ENCODE data around the gene EHD4.

Gene EHD4

GRCh38 chr15:41945731-41946130 lies 26.6 kb downstream of the EHD4 start:
- no peak for DNase-seq (ENCODE audit: low read depth, low spot score)
- in situ Hi-C loops (cut with HindIII; ENCODE audit: low sequenced_read_pairs): no loop called here
- no peak overlapping the region for H3K4me3 ChIP-seq (ENCODE audit: low read depth, low read length)
- no peak for TF ChIP-seq CTCF (IDR thresholded peaks at IDR 0.05; ENCODE audit: low read depth, low read length)

- TF ChIP-seq CTCF (IDR thresholded peaks at IDR 0.05; ENCODE audit: low read depth, low read length): no peak
- H3K4me3 ChIP-seq (ENCODE audit: low read depth, low read length): no peak overlapping the region
- in situ Hi-C loops (cut with HindIII; ENCODE audit: low sequenced_read_pairs): no loop called here
- DNase-seq (ENCODE audit: low read depth, low spot score): no peak
These were observed 27.1 kb downstream of the EHD4 start for GRCh38 chr15:41945221-41945620.

DNA sequence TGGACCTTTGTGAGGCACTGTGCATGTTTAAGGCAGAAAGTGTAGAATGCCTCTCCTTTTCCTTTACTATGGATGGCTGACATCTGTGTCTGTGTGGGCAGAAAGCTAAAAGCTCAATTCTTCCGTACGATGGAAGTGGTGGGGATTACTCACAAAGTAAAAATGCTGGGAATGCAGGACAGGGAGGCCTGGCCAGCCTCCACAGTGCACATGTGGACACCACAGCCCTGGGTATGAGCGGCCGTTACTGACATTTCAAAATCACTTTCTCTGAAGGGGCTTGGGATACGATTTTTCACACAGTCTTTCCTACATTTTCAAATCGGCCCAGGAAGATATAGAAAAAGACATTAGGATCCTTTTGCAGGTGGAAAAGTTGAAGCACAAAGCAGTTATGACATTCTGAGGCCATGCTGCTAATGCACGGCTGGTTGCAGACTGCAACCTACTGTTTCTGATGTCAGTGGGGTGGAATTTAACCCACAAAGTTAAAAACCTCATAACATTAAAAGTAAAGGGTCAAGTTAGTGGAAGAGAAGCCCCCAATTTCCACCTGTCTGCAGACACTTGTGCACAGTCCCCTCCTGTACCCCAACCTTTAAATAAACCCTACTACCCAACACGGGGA lies 27.9 kb downstream of the EHD4 start:
- TF ChIP-seq CTCF (IDR thresholded peaks at IDR 0.05; ENCODE audit: low read depth, low read length): no peak
- DNase-seq (ENCODE audit: low read depth, low spot score): peak; percentile 94
- in situ Hi-C loops (cut with HindIII; ENCODE audit: low sequenced_read_pairs): no loop called here
- no peak overlapping the region for H3K4me3 ChIP-seq (ENCODE audit: low read depth, low read length)

DNA sequence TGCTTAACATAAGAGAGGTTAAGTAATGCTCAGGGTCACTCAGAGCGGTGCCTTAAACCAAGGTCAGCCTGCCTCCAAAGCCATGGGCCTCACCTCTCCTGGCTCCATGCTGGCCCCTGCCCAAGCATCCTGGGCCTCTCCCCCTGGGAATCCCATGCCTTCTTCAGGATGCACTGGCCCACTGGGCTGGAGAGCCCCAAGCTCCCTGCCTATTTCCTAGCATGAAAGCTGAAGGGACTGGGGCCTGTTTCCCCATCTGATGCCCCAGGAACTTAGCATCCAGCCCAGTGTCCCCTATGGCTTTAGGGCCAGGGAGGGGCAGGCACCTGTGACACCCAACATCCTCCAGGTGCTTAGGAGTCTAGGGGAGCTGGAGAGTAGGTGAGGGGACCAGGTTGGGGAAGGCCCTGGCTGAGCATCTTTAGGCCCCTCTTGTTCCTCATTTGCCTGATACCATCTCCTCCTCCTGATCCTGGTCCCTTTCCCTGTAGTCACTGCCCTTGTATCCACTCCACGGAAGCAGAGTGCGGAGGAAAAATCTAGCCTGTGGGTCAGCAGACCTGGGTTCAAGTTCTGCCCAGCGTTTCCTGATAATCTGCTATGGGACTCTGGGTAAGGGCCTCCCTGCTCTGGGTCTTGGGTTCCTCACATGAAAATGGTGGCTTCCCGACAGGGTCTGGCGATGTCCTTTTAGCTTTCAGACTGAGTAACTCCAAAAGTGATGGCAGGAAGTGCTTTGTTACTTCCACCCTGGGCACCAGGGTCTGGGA lies 28.6 kb downstream of the EHD4 start:
- in situ Hi-C loops (cut with HindIII; ENCODE audit: low sequenced_read_pairs): no loop called here
- TF ChIP-seq CTCF (IDR thresholded peaks at IDR 0.05; ENCODE audit: low read depth, low read length): no peak
- H3K4me3 ChIP-seq (ENCODE audit: low read depth, low read length): no peak overlapping the region
- no peak for DNase-seq (ENCODE audit: low read depth, low spot score)

- in situ Hi-C loops (cut with HindIII; ENCODE audit: low sequenced_read_pairs): no loop called here
- no peak overlapping the region for H3K4me3 ChIP-seq (ENCODE audit: low read depth, low read length)
- DNase-seq (ENCODE audit: low read depth, low spot score): no peak
- no peak for TF ChIP-seq CTCF (IDR thresholded peaks at IDR 0.05; ENCODE audit: low read depth, low read length)
These were observed 29.5 kb downstream of the EHD4 start for GRCh38 chr15:41942886-41943285.

DNA sequence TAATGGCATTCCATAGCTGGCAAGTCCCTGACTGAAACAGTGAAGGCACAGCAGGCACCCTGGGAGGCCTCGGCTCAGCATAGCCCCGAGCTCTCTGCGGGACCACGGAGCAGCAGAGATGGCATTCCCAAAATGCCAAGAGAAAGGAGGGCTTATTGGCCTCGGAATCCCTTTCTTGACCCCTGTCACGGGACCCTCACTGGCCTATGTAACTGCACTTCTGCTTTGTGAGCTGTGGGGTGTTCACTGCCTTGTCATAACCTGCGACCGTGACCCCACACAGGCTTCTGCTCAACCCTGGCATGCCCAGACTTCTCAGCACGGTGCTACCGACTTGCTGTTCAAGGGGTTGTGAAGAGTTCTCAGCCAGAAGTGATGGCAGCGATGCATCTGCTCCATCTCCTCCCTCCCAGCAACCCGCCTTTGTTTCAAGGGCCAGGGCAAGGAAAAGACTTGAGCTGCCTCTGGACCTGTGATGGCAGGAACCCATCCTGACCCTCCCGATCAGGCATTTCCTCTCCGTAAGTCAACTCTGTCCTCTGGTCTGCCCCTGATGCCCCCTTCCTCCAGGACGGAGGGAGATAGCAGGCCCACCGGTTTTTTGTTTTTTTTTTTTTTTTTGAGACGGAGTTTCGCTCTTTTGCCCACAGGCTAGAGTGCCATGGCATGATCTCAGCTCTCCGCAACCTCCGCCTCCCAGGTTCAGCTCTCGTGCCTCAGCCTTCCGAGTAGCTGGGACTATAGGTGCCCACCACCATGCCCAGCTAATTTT lies 30.5 kb downstream of the EHD4 start:
- in situ Hi-C loops (cut with HindIII; ENCODE audit: low sequenced_read_pairs): no loop called here
- DNase-seq (ENCODE audit: low read depth, low spot score): no peak
- H3K4me3 ChIP-seq (ENCODE audit: low read depth, low read length): no peak overlapping the region
- no peak for TF ChIP-seq CTCF (IDR thresholded peaks at IDR 0.05; ENCODE audit: low read depth, low read length)
